NCI-H1694 (cell line): Measurements from ENCODE around the gene KCNIP4.

Source experiments
- DNase-seq: peaks from one replicate; lab custom pipeline; 2025; lab: John Stamatoyannopoulos, UW

The KCNIP4 gene

GRCh38 chr4:21848021-21848420 is 100.6 kb downstream of the KCNIP4 start:
- no peak for DNase-seq

GRCh38 chr4:21845663-21846062 is 102.9 kb downstream of the KCNIP4 start:
- no peak for DNase-seq

- no peak for DNase-seq
These were observed 112.9 kb downstream of the KCNIP4 start for GRCh38 chr4:21835712-21836111.

- DNase-seq, result no peak
These were observed 118.3 kb downstream of the KCNIP4 start for GRCh38 chr4:21830272-21830671.

GRCh38 chr4:21827575-21827974 is 121.0 kb downstream of the KCNIP4 start:
- no peak for DNase-seq

- DNase-seq, result no peak
These were observed 122.5 kb downstream of the KCNIP4 start for GRCh38 chr4:21826071-21826470.

- no peak for DNase-seq
These were observed 129.5 kb downstream of the KCNIP4 start for GRCh38 chr4:21819086-21819485.

GRCh38 chr4:21815651-21816377 is 132.8 kb downstream of the KCNIP4 start:
- DNase-seq, result no peak

- DNase-seq, result no peak
These were observed 137.0 kb downstream of the KCNIP4 start for GRCh38 chr4:21811565-21811964.

- no peak for DNase-seq
These were observed 141.6 kb downstream of the KCNIP4 start for GRCh38 chr4:21806991-21807390.

- no peak for DNase-seq
These were observed 146.2 kb downstream of the KCNIP4 start for GRCh38 chr4:21802406-21802805.

GRCh38 chr4:21801661-21802385 is 146.7 kb downstream of the KCNIP4 start:
- DNase-seq, result no peak

- no peak for DNase-seq
These were observed 153.5 kb downstream of the KCNIP4 start for GRCh38 chr4:21795091-21795490.

- no peak for DNase-seq
These were observed 155.8 kb downstream of the KCNIP4 start for GRCh38 chr4:21792736-21793135.

GRCh38 chr4:21790438-21791029 is 158.0 kb downstream of the KCNIP4 start:
- peak; percentile 33 for DNase-seq

- DNase-seq, result no peak
These were observed 168.4 kb downstream of the KCNIP4 start for GRCh38 chr4:21780148-21780547.

GRCh38 chr4:21778702-21779101 is 169.9 kb downstream of the KCNIP4 start:
- no peak for DNase-seq

GRCh38 chr4:21775703-21776102 is 172.9 kb downstream of the KCNIP4 start:
- DNase-seq, result no peak

GRCh38 chr4:21769404-21770147 is 179.0 kb downstream of the KCNIP4 start:
- no peak for DNase-seq

- DNase-seq, result peak; percentile 42
These were observed 179.9 kb downstream of the KCNIP4 start for GRCh38 chr4:21768349-21769310.

- DNase-seq, result peak; percentile 60
These were observed 182.7 kb downstream of the KCNIP4 start for GRCh38 chr4:21765810-21766407.
